Mesodermal cell (in vitro differentiated cells): ENCODE results near the gene CLEC16A.

Source experiments
- H3K27ac ChIP-seq: 2 replicates; pipeline ENCODE4 v1.7.0; 2013; ENCODE audit warnings: mild to moderate bottlenecking, low read depth, low read length, moderate library complexity; ENCODE audit not compliant: severe bottlenecking
- H3K36me3 ChIP-seq: 2 replicates; pipeline ENCODE4 v1.7.1; 2013; ENCODE audit warnings: mild to moderate bottlenecking, low read length, moderate library complexity; ENCODE audit not compliant: control insufficient read depth, insufficient read depth
- H3K4me1 ChIP-seq: one replicate; pipeline ENCODE4 v1.7.1; 2013; ENCODE audit warnings: mild to moderate bottlenecking, low read length; ENCODE audit not compliant: insufficient read depth, control insufficient read depth, poor library complexity, severe bottlenecking
- H3K4me3 ChIP-seq: 2 replicates; pipeline ENCODE4 v1.7.0; 2013; ENCODE audit warnings: low read length, control low read depth, mild to moderate bottlenecking; ENCODE audit not compliant: insufficient read depth, poor library complexity, severe bottlenecking; ENCODE audit errors: extremely low read depth
- H3K9me3 ChIP-seq: 2 replicates; pipeline ENCODE4 v1.7.1; 2013; ENCODE audit warnings: mild to moderate bottlenecking, low read length, moderate library complexity; ENCODE audit not compliant: control insufficient read depth
- WGBS, 2 experiments: methylation state at CpG; one replicate each; pipeline ENCODE4 v1.1.5; 2013; ENCODE audit warnings: missing lambda C conversion rate in 2 of 2; ENCODE audit not compliant: insufficient coverage in 2 of 2; 5-methylcytosine and 5-hydroxymethylcytosine counted together

The CLEC16A gene

DNA sequence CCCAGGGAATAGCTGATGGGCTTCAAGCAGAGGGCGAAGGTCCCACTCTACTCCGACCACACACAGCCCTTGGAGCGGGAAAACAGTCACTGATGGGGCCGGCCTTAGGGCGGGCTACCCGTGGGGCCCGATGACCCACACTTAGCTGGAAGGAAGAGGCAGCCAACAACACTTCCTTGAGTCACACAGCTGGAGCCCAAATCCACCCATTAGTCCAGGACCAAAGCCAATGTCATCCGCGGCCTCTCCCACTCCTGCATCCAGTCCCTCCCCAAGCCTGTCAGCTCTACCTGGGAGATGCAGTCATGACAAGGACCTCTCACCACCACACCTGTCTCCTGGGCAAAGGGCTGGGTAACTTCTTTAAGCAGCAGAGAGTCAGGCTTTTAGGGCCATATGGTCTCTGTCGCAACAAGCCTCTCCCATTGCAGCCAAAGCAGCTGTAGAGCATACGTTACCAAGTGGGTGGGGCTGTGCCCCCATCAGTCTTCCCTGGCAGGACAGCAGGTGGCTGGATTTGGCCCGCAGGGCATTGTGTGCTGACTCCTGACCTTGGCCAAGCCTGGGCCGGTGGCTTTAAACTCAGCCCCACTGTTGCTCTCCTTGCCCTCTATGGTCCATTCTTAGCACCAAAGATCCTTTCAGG, 200.9 kb downstream of the CLEC16A start:
- no peaks in the 10 kb centered on the region for H3K36me3 ChIP-seq
- WGBS, 2 experiments = 95% methylated on average over 11 to 12 of the region's 13 CpGs
- H3K9me3 ChIP-seq = no peaks in the 10 kb centered on the region
- no peak overlapping the region for H3K4me3 ChIP-seq
- H3K27ac ChIP-seq = no peak overlapping the region
- peaks cover 19% of the 10 kb centered on the region for H3K4me1 ChIP-seq

DNA sequence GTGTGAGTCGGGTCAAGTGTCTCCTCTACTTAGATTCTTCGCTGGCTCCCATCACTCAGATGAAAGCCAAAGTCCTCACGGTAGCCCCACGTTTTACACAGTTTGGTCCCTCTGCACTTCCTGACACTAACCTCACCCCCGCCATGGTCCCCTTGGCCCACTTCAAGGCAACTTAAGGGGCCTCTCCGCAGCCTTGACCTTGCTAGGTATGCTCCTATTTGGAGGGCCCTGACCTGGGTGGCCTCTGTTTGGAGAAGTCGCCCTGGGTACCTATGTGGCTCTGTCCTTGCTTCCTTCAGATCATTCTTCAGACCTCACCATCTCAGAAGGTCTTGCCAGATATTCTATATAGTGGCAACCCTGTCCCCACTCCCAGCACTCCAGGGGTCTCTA, 201.5 kb downstream of the CLEC16A start:
- WGBS, 2 experiments = 96 to 100% methylated on average over 7 of the region's 7 CpGs

DNA sequence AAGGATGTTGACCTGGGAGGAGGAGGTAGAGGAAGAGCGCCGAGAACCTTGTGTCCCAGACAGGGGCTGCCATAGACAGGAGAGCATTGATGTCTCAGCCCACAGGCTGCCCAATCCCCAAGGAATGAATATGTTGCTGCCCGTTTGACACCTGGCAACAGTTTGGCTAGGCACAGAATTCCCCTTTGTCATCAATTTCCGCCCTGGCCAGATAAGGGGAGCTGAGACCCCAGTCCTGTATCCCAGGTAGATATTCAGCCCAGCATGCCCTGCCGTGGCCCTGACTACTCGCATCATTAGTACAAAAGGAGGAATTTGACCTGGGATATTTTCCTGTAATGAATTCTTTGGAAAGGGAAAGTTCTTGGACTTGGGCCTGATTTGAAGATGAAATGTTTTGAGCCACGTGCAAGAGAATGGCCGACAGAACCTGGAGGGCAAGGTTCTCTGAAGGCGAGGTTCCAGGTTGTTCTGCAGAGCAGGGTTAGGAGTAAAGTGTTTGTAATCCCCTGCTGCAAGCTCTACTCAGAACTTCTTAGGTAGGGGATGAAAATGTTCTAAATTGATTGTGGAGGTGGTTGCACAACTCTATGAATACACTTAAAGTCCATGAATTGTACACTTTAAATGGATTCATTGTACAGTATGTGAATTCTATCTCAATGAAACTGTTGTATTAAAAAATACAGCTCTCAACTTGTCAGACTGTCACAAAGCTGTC, 202.8 kb downstream of the CLEC16A start:
- H3K36me3 ChIP-seq = no peaks in the 10 kb centered on the region
- 90 to 92% methylated on average over 6 to 9 of the region's 9 CpGs for WGBS, 2 experiments
- H3K4me3 ChIP-seq = no peak overlapping the region
- peaks cover 9% of the 10 kb centered on the region for H3K4me1 ChIP-seq
- H3K27ac ChIP-seq = no peak overlapping the region
- H3K9me3 ChIP-seq = no peaks in the 10 kb centered on the region

More for the DNA sequence above, 201.5 kb downstream of the CLEC16A start:
- peaks cover 14% of the 10 kb centered on the region for H3K4me1 ChIP-seq
- no peaks in the 10 kb centered on the region for H3K36me3 ChIP-seq
- H3K4me3 ChIP-seq = no peak overlapping the region
- no peaks in the 10 kb centered on the region for H3K9me3 ChIP-seq
- no peak overlapping the region for H3K27ac ChIP-seq

DNA sequence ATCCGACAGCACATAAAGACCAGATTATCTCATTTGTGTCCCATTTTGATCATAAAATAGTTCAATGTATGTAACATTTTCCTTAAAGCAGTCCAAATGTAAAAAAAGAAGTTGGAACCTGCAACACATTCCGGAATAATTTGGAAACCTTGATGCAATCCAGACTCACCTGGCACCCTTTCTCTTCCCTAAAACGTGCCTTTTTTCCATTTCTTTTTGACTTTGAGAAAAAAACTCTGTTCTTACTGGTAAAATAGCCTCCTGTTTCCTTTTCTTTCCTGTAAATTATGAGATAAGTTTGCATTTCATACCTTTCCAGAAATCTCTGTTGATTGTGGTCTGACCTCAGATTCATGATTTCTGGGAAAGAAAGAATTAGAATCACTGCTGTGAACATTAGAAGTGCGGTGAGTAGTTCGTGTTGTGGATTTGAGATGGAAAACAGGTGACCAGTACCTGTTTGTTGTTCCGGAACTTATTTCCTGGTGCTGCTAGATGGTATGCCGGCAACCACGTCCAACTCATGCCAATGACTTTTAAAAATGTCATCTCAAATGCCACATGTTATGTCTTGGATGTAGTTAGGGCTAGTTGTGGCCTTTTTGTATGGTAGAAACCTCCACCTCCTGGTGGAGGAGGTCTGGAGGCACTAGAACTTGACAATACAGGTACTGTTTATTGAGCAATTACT, 203.5 kb downstream of the CLEC16A start:
- no peak overlapping the region for H3K27ac ChIP-seq
- H3K36me3 ChIP-seq = no peaks in the 10 kb centered on the region
- H3K9me3 ChIP-seq = no peaks in the 10 kb centered on the region
- H3K4me3 ChIP-seq = no peak overlapping the region
- 93 to 96% methylated on average over 4 of the region's 8 CpGs for WGBS, 2 experiments
- peaks cover 9% of the 10 kb centered on the region for H3K4me1 ChIP-seq

DNA sequence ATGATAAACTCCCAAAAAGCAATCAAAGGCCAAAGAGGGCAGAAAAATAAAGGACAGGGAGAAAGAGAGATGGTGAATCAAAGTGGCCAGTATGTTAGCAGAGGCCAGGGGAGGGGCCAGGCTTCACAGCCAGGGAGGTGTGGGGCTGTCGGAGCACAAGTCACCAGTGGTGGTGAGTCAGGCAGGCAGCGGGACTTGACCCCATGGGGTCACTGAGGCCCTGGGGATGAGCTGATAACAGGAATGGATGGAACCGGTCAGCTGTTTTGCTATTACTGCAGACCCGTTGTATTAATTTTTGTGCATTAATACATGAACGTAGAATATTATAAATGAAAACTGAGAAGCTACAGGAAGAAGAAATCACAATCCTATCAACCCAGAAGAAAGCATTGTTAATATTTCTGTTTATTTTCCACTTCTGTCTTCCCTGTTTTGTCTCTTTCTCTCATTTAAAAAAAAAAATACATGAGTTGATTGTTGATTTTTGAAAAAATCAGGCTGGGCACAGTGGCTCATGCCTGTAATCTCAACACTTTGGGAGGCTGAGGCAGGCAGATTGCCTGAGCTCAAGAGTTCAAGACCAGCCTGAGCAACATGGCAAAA, 204.8 kb downstream of the CLEC16A start:
- Histone ChIP-seq H3K36me3 (no peaks in the 10 kb centered on the region), H3K9me3 (no peaks in the 10 kb centered on the region), H3K4me1 (peaks cover 9% of the 10 kb centered on the region), H3K27ac (no peak overlapping the region), H3K4me3 (no peak overlapping the region)
- WGBS, 2 experiments = 0 to 47% methylated on average over 2 to 4 of the region's 5 CpGs

DNA sequence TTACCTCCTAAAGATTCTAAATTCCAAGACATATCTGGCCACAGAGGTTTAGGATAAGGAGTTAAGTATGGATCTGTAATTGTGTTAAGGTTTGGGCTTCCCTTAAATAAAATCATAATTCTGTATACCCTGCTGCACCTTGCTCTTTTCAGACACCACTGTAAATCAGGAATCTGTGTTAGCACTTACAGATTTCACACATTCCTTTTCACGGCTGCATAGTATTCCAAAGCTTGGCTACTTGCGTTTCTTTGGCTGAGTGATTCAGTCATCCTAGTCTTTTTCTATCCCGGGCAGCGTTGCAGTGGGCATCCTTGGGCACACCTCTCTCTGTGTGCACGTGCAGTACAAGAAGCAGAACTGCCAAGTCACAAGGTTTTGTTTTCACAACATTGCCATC, 205.8 kb downstream of the CLEC16A start:
- Histone ChIP-seq H3K27ac (no peak overlapping the region), H3K4me1 (peaks cover 9% of the 10 kb centered on the region), H3K9me3 (no peaks in the 10 kb centered on the region), H3K36me3 (no peaks in the 10 kb centered on the region), H3K4me3 (no peak overlapping the region)
- WGBS, 2 experiments = 93 to 95% methylated on average over 5 of the region's 5 CpGs

DNA sequence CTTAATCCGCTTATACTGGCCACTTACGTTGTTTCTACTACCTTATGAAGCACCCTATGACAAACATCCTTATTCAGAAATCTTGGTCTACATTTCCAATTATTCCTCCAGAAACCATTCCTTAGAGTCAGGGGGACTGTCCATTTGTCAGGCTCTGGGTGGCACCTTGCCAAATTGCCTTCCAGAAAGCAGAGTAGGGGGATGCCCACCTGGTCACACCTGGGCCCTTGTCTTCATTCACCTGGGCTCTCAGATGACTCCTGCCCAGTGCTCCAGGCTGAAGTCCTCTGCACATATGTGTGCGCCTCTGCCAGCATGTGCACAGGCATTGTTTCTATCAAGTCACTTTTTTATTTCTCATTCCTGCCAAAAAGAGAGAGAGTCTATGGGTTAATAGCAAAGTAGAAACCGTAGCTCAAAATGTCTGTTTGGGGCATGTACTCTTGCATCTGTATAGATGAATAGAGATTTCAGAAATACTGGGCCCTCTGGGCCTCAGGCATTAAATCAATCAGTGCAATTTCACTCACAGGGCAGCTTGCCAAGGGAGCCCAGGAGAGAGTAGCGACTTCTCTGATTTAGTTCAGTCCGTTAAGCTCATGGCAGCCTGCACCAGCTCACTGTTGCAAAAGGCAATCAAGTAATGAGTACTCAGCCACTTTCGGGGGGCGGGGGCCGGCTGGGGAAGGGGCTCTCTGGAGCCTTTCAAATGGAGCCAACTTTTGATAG, 207.0 kb downstream of the CLEC16A start:
- WGBS, 2 experiments = 90 to 93% methylated on average over 8 to 9 of the region's 9 CpGs
- H3K4me1 ChIP-seq = peaks cover 15% of the 10 kb centered on the region
- no peak overlapping the region for H3K27ac ChIP-seq
- H3K9me3 ChIP-seq = no peaks in the 10 kb centered on the region
- no peaks in the 10 kb centered on the region for H3K36me3 ChIP-seq
- H3K4me3 ChIP-seq = no peak overlapping the region

DNA sequence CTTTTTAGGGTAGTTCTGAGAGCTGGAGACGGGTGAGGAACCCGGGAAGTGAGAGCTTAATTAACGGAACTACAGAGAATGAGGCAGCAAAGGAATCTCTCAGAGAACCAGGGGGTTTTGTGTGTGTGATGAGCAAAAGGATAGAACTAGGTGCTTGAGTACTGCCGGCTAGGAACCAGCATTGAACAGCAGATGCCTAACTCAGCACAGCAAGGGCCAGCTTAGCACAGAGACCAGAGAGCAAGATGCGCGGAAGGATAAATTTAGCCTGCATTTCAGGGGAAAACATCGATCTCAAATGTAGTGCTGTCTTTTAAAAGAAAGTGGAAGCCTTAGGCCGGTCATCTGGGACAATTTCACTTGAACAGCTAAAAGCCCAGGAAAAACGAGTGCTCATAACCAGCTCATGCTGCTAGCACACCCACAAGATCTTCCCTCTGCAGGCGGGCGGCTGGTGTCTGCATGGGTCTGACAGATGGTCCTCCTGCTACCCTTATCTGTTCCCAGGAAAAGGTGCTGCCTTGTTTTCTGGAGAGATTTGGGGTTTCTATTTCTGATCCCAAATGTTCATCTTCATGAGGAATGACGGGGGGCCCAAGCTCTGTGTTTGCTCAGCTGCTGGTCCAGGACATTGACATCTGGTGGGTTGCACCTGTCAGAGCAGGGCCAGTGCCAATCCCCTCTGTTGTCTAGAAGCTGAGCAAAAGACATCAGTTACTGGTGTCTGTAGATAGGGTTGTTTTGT, 207.7 kb downstream of the CLEC16A start:
- Histone ChIP-seq H3K36me3 (no peaks in the 10 kb centered on the region), H3K27ac (no peak overlapping the region), H3K4me1 (peaks cover 15% of the 10 kb centered on the region), H3K4me3 (no peak overlapping the region), H3K9me3 (no peaks in the 10 kb centered on the region)
- WGBS, 2 experiments = 83 to 91% methylated on average over 8 to 12 of the region's 12 CpGs

DNA sequence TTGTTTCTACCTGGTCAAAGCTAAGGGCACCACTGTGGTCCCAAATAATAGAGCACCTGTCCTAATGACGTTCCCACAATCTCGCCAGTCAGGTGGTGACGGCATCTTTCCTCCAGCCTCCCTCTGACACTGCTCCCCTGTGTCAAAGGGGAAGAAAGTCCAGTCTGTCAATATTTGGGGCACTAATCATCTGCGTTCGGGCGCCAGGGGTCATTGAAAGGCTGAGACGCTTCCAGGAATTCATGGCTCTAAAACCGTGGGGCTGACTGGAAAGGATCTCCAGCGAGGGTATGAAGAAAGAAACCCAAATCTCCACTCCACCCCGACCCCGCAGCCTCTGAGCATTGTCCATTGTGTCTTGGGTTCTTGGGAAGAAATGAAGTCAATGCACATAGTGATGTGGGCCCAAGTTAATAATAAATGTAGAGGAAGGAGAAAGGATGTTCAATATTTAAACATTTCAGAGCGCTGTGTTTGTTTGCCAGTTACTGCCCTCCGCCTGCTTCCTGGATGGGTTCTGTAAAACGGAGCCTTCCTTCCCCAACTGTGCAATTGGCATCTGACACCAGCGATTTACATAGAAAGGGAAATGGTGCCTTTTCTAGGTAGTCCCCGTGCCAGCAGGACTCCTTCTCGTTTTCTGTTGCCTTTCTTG, 208.4 kb downstream of the CLEC16A start:
- no peak overlapping the region for H3K27ac ChIP-seq
- H3K4me1 ChIP-seq = peaks cover 21% of the 10 kb centered on the region
- no peak overlapping the region for H3K4me3 ChIP-seq
- 88 to 92% methylated on average over 15 of the region's 17 CpGs for WGBS, 2 experiments
- no peaks in the 10 kb centered on the region for H3K9me3 ChIP-seq
- no peaks in the 10 kb centered on the region for H3K36me3 ChIP-seq
